Fibroblast of the conjunctiva (primary cell): ENCODE data around the gene MATN1.

Experiments used
- DNase-seq: peaks from one replicate; pipeline ENCODE4 v3.0.0-alpha.2; 2010; ENCODE audit warnings: low read depth

MATN1 gene

GRCh38 chr1:30661311-30661710 lies 62.1 kb downstream of the MATN1 start:
- no peak for DNase-seq
